Activated B cell treated with CpG ODN at 0.5 μM for 24 hours (primary cell): Measurements from ENCODE around the gene CUL4A. TPM values are rescaled to one million over a fixed set of nuclear protein-coding genes. Genes with fewer than 3 reads are reported as not detected.
"Not testable (repeated sequence)": the region's sequence is repeated elsewhere in the genome, so short reads cannot be mapped to it uniquely, and the experiment has no call there.

Source experiments
- ATAC-seq: fragments of 200-7000 bp; cut with Tn5 transposase; one replicate; pipeline ENCODE4 v1.10.0; 2021; ENCODE audit warnings: low read depth, mild to moderate bottlenecking, moderate library complexity
- CTCF ChIA-PET: fragments of 350-600 bp; sonication (Branson Sonifier 250); formaldehyde crosslinking; loops from one replicate; lab custom pipeline; 2021; ENCODE audit warnings: antibody characterized with exemption; lab: Charles Lee
- POLR2A ChIA-PET: fragments of 350-600 bp; sonication (Branson Sonifier 250); formaldehyde crosslinking; loops from one replicate; lab custom pipeline; 2021; ENCODE audit warnings: antibody characterized with exemption; lab: Charles Lee
- DNase-seq: peaks from one replicate; pipeline ENCODE4 v3.0.0; 2022
- H3K27ac Mint-ChIP-seq: one replicate; pipeline ENCODE4 v1.8.0; 2020; ENCODE audit warnings: mixed read lengths
- H3K27me3 Mint-ChIP-seq: one replicate; pipeline ENCODE4 v1.8.0; 2021; ENCODE audit warnings: mixed read lengths
- H3K36me3 Mint-ChIP-seq: one replicate; pipeline ENCODE4 v1.8.0; 2021; ENCODE audit warnings: low read depth, mixed read lengths
- H3K4me1 Mint-ChIP-seq: one replicate; pipeline ENCODE4 v1.8.0; 2021; ENCODE audit warnings: mixed read lengths
- H3K4me3 Mint-ChIP-seq: one replicate; pipeline ENCODE4 v1.8.0; 2020; ENCODE audit warnings: mild to moderate bottlenecking, mixed read lengths
- H3K9me3 Mint-ChIP-seq: one replicate; pipeline ENCODE4 v1.8.0; 2020; ENCODE audit warnings: mixed read lengths
- CTCF ChIP-seq: fragments of 200-600 bp; IDR thresholded peaks from one replicate; pipeline ENCODE4 v1.8.0; 2022; ENCODE audit warnings: antibody characterized with exemption, mild to moderate bottlenecking
- intact Hi-C: fragments of 100-400 bp; cut with micrococcal nuclease; formaldehyde crosslinking; loops from one replicate; pipeline ENCODE4 v1.15.1; 2024
- total RNA-seq: library from RNA; stranded (reverse); gene quantifications from 2 replicates; pipeline ENCODE4 v1.2.3, GENCODE V29; 2022

Gene CUL4A
- total RNA-seq, 1 donor from 2014 or later = 77.2 TPM

- no peak for ATAC-seq
- ChIA-PET POLR2A (no interaction called here), CTCF (no interaction called here)
- intact Hi-C loops = no loop called here
- Mint-ChIP-seq H3K27ac (no peak overlapping the region), H3K9me3 (no peaks in the 10 kb centered on the region), H3K36me3 (peaks cover 93% of the 10 kb centered on the region), H3K4me3 (no peak overlapping the region), H3K27me3 (no peaks in the 10 kb centered on the region), H3K4me1 (no peaks in the 10 kb centered on the region)
- TF ChIP-seq CTCF = no peak
- no peak for DNase-seq
These were observed 36.7 kb downstream of the CUL4A start for GRCh38 chr13:113245849-113246796.

DNA sequence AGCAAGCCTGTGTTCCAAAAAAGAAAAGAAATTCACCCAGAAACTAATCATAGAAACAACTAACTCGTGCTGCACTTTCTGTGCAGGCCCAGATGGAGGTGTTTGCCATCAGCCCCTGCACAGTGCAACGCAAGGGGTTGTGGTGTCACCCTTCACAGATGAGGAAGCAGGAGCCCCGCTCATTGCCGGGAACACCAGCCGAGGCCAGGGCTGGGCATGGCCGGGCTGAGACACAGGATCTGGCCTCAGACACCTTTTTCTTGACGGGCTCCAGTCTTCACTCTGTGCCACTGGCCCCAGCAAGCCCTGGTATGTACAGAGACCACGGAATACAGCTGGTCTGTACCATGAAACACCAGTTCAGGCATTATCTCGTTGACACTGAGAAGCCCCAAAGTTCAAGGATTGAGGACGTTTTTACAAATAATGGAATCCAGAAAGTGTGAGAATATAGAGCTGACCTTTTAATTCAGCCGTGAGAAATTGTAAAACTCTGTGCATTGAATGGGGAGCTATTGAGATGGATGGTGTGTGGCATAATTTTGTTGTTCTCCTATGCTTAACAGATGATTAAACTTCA is 43.2 kb downstream of the CUL4A start:
- CTCF ChIA-PET = no interaction called here
- no peak for TF ChIP-seq CTCF
- Mint-ChIP-seq H3K4me3 (no peak overlapping the region), H3K36me3 (peaks cover 87% of the 10 kb centered on the region), H3K9me3 (no peaks in the 10 kb centered on the region), H3K27me3 (no peaks in the 10 kb centered on the region), H3K4me1 (no peaks in the 10 kb centered on the region), H3K27ac (no peak overlapping the region)
- intact Hi-C loops = no loop called here
- DNase-seq (no peak), ATAC-seq (no peak)
- POLR2A ChIA-PET = no interaction called here

- H3K36me3 Mint-ChIP-seq = peaks cover 75% of the 10 kb centered on the region
- POLR2A ChIA-PET = not testable (repeated sequence)
These were observed 48.5 kb downstream of the CUL4A start for GRCh38 chr13:113257908-113258307.

DNA sequence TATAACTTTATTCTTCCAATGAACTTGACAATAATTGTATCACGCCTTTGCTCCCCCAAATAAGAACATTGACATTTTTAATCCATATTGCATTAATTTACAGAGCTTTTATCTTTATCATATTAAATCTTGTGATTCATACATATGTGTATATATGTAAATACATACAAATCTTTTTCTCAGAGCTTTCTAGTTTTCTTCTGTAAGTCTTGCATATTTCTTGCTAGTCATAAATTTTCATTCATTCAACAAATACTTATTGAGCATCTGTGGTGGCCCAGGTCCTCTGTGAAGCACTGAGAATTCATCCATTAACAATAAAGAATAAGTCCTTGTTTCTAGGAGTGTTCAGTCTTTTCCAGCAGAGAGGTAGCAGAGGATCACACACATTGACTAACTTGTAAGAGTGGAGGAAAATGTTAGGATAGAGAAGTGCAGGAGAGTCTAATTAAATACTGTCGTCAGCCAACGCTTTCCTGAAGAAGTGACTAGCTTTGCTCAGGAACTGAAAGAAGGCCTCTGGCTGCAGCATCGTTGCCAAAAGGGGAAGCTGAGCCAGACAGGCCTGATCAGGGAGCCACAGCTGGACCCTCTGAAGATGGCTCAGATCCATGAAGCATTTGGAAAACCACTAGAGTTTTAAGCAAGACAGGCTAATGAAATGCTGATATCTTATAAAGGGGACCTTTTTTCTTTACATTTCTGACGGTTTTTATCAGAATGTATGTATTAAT is 49.1 kb downstream of the CUL4A start:
- H3K4me1 Mint-ChIP-seq = no peaks in the 10 kb centered on the region
- H3K27me3 Mint-ChIP-seq = no peaks in the 10 kb centered on the region
- no peak overlapping the region for H3K4me3 Mint-ChIP-seq
- ATAC-seq (no peak), DNase-seq (no peak)
- no peak for TF ChIP-seq CTCF
- POLR2A ChIA-PET = interaction anchor here (0.6 kb wide), 1 partner anchor 48 kb away, joined by 3 read pairs; no protein-coding TSS in a partner anchor
- intact Hi-C loops = no loop called here
- CTCF ChIA-PET = interaction anchor here (0.6 kb wide), 1 partner anchor 11 kb away, joined by 4 read pairs; no protein-coding TSS in a partner anchor
- no peak overlapping the region for H3K27ac Mint-ChIP-seq
- H3K9me3 Mint-ChIP-seq = peaks cover 2% of the 10 kb centered on the region
- H3K36me3 Mint-ChIP-seq = peaks cover 77% of the 10 kb centered on the region

More at GRCh38 chr13:113257908-113258307, 48.5 kb downstream of the CUL4A start:
- DNase-seq, H3K4me3 Mint-ChIP-seq, H3K4me1 Mint-ChIP-seq, H3K27me3 Mint-ChIP-seq, H3K9me3 Mint-ChIP-seq, ATAC-seq, H3K27ac Mint-ChIP-seq, intact Hi-C loops: not testable (repeated sequence)
- CTCF ChIA-PET = interaction anchor here (0.6 kb wide), 1 partner anchor 12 kb away, joined by 4 read pairs; no protein-coding TSS in a partner anchor

DNA sequence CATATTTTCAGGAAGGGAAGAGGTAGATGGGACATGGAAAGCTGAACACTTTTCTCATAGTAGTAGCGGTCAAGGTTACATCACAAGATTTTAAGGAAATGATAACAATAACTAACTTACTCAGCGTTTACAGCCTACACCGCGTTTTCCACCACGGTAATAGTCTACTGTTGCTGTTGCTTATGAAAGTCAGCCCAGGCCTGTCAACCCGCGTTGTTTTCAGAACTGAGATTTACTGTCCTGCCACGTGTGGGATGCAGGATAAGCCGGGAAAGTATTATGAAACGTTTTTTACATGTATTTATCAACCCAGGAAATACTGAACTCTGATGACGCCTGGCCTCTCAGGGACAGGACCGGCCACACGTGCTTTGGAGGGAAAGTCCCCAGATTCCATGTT is 51.6 kb downstream of the CUL4A start:
- ChIA-PET CTCF (no interaction called here), POLR2A (no interaction called here)
- no peak for DNase-seq
- TF ChIP-seq CTCF = no peak
- H3K27ac Mint-ChIP-seq = no peak overlapping the region
- intact Hi-C loops = no loop called here
- no peak for ATAC-seq
- no peaks in the 10 kb centered on the region for H3K4me1 Mint-ChIP-seq
- peaks cover 66% of the 10 kb centered on the region for H3K36me3 Mint-ChIP-seq
- H3K9me3 Mint-ChIP-seq = peaks cover 2% of the 10 kb centered on the region
- H3K27me3 Mint-ChIP-seq = no peaks in the 10 kb centered on the region
- H3K4me3 Mint-ChIP-seq = no peak overlapping the region

DNA sequence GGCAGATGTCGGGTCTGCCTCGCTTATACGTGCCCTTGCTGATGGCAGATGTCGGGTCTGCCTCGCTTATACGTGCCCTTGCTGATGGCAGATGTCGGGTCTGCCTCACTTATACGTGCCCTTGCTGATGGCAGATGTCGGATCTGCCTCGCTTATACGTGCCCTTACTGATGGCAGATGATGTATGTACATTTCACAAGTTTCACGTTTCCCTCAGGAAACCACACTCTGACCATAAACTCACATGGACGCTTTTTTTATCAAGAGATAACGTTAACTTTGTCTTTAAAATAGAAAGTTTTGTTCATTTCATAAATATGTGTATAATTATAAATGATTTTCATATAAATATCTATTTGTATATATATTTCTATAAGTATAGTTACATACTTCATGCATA is 53.6 kb downstream of the CUL4A start:
- peaks cover 54% of the 10 kb centered on the region for H3K36me3 Mint-ChIP-seq
- POLR2A ChIA-PET, H3K9me3 Mint-ChIP-seq, ATAC-seq, intact Hi-C loops, H3K27me3 Mint-ChIP-seq, H3K4me3 Mint-ChIP-seq, H3K4me1 Mint-ChIP-seq, H3K27ac Mint-ChIP-seq, DNase-seq, CTCF ChIA-PET: not testable (repeated sequence)
